Liver (tissue), 3 donors: ENCODE measurements around the gene FAM219A.

Experiments used
- EGR1 ChIP-seq, 2 donors: IDR thresholded peaks; 2 replicates each; pipeline ENCODE4 v1.6.1; 2016 to 2018; ENCODE audit warnings: antibody characterized with exemption in 2 of 2, low read depth in 2 of 2
- FOXA1 ChIP-seq: IDR thresholded peaks from 2 replicates; pipeline ENCODE4 v1.6.1; 2016; ENCODE audit warnings: antibody characterized with exemption
- GABPA ChIP-seq, 2 donors: IDR thresholded peaks in 1 of 2; conservative IDR thresholded peaks in 1 of 2; 2 replicates each; pipeline ENCODE4 v1.6.1; 2016; ENCODE audit warnings: antibody characterized with exemption in 2 of 2, mild to moderate bottlenecking in 1 of 2, moderate library complexity in 1 of 2
- HNF4A ChIP-seq, 2 donors: conservative IDR thresholded peaks; 2 replicates each; pipeline ENCODE4 v1.6.1; 2016; ENCODE audit warnings: antibody characterized with exemption in 2 of 2, mild to moderate bottlenecking in 2 of 2
- HNF4G ChIP-seq: IDR thresholded peaks from 2 replicates; pipeline ENCODE4 v1.6.1; 2016; ENCODE audit warnings: antibody characterized with exemption
- JUND ChIP-seq, 2 donors: IDR thresholded peaks; 2 replicates each; pipeline ENCODE4 v1.6.1; 2016; ENCODE audit warnings: antibody characterized with exemption in 2 of 2
- RAD21 ChIP-seq, 2 donors: IDR thresholded peaks; 2 replicates each; pipeline ENCODE4 v1.6.1; 2016; ENCODE audit warnings: antibody characterized with exemption in 2 of 2, mild to moderate bottlenecking in 2 of 2
- RXRA ChIP-seq, 2 donors: IDR thresholded peaks; 2 replicates each; pipeline ENCODE4 v1.6.1; 2017 to 2018; ENCODE audit warnings: antibody characterized with exemption in 2 of 2, mild to moderate bottlenecking in 1 of 2
- SP1 ChIP-seq: IDR thresholded peaks from 2 replicates; pipeline ENCODE4 v1.6.1; 2018; ENCODE audit warnings: antibody characterized with exemption, mild to moderate bottlenecking
- TAF1 ChIP-seq: conservative IDR thresholded peaks from 2 replicates; pipeline ENCODE4 v1.6.1; 2016; ENCODE audit warnings: antibody characterized with exemption, mild to moderate bottlenecking
- YY1 ChIP-seq: IDR thresholded peaks from 2 replicates; pipeline ENCODE4 v1.6.1; 2016; ENCODE audit warnings: antibody characterized with exemption, mild to moderate bottlenecking
- TF ChIP-seq, protein P1 (sequence below): fragments of 150-350 bp; IDR thresholded peaks from 2 replicates; pipeline ENCODE4 v1.5.1; 2017; ENCODE audit warnings: improper control_type of control experiment, low read depth, low read length; ENCODE audit not compliant: missing input control
- TF ChIP-seq, protein P2 (sequence below): IDR thresholded peaks from 2 replicates; pipeline ENCODE4 v1.6.1; 2016; ENCODE audit warnings: antibody characterized with exemption
- TF ChIP-seq, protein P3 (sequence below): IDR thresholded peaks from 2 replicates; pipeline ENCODE4 v1.6.1; 2016; ENCODE audit warnings: antibody characterized with exemption
- donor health status: healthy.
- donor health status: healthy.

- TF ChIP-seq, protein P1, sequence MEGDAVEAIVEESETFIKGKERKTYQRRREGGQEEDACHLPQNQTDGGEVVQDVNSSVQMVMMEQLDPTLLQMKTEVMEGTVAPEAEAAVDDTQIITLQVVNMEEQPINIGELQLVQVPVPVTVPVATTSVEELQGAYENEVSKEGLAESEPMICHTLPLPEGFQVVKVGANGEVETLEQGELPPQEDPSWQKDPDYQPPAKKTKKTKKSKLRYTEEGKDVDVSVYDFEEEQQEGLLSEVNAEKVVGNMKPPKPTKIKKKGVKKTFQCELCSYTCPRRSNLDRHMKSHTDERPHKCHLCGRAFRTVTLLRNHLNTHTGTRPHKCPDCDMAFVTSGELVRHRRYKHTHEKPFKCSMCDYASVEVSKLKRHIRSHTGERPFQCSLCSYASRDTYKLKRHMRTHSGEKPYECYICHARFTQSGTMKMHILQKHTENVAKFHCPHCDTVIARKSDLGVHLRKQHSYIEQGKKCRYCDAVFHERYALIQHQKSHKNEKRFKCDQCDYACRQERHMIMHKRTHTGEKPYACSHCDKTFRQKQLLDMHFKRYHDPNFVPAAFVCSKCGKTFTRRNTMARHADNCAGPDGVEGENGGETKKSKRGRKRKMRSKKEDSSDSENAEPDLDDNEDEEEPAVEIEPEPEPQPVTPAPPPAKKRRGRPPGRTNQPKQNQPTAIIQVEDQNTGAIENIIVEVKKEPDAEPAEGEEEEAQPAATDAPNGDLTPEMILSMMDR: no peak
- TF ChIP-seq GABPA (IDR thresholded peaks at IDR 0.05 in 1 of 2, conservative IDR thresholded peaks at IDR 0.05 in 1 of 2) (no peak), HNF4G (no peak), RXRA (IDR thresholded peaks at IDR 0.05) (no peak), EGR1 (IDR thresholded peaks at IDR 0.05; ENCODE audit: low read depth in 2 of 2) (no peak), JUND (IDR thresholded peaks at IDR 0.05) (no peak), RAD21 (IDR thresholded peaks at IDR 0.05) (no peak), YY1 (no peak), SP1 (no peak), FOXA1 (no peak), TAF1 (no peak), HNF4A (conservative IDR thresholded peaks at IDR 0.05) (no peak)
- TF ChIP-seq, protein P2, sequence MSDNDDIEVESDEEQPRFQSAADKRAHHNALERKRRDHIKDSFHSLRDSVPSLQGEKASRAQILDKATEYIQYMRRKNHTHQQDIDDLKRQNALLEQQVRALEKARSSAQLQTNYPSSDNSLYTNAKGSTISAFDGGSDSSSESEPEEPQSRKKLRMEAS: no peak
- TF ChIP-seq, protein P3, sequence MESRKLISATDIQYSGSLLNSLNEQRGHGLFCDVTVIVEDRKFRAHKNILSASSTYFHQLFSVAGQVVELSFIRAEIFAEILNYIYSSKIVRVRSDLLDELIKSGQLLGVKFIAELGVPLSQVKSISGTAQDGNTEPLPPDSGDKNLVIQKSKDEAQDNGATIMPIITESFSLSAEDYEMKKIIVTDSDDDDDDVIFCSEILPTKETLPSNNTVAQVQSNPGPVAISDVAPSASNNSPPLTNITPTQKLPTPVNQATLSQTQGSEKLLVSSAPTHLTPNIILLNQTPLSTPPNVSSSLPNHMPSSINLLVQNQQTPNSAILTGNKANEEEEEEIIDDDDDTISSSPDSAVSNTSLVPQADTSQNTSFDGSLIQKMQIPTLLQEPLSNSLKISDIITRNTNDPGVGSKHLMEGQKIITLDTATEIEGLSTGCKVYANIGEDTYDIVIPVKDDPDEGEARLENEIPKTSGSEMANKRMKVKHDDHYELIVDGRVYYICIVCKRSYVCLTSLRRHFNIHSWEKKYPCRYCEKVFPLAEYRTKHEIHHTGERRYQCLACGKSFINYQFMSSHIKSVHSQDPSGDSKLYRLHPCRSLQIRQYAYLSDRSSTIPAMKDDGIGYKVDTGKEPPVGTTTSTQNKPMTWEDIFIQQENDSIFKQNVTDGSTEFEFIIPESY: no peak
Measured at GRCh38 chr9:34409154-34409553, 49.2 kb downstream of the FAM219A start.
